Left kidney (tissue), 2 donors: ENCODE data around the gene MSANTD1. TPM values are rescaled to one million over a fixed set of nuclear protein-coding genes. Genes with fewer than 3 reads are reported as not detected.

Experiments
- DNase-seq: peaks from one replicate; pipeline ENCODE4 v3.0.0-alpha.2; 2013
- polyA plus RNA-seq: library from polyadenylated mRNA; unstranded; fragments of 120-200 nt; gene quantifications from one replicate; pipeline ENCODE4 v1.2.1, GENCODE V29; 2013; ENCODE audit not compliant: insufficient read length

MSANTD1 gene
- polyA plus RNA-seq, 1 donor, result 0.88 TPM

DNA sequence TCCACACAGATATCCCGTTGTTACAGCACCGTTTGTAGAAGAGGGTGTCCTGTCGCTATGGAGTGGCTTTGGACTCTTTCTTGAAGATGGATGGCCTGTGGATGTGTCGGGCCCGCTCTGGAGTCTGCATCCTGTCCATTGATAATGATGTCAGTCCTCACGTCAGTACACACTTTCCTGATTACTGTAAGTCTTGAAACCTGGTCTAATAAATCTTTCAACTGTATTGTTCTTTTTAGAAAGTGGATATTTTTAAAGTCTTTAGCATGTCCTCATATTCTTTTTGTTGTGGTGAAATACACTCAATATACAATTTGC lies 14.9 kb downstream of the MSANTD1 start:
- DNase-seq, result no peak

DNA sequence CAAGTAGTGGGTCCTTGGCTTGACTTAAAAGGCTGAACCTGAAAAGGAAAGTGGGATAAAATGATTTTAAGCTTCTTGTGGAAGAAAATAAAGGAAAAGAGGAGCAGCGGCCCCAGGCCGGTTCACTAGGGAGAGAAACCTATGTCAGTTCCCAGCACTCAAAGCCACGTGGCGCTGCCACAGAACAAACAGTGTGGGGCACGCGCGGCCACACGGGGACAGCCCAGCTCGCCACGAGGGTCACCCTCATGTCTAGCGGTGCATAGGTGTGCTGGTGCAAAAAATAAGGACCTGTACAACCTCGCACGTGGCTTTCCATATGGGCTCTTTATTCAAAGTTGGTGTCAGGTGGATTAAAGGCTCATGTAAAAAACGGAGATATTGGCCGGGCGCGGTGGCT lies 17.1 kb downstream of the MSANTD1 start:
- DNase-seq, result no peak

DNA sequence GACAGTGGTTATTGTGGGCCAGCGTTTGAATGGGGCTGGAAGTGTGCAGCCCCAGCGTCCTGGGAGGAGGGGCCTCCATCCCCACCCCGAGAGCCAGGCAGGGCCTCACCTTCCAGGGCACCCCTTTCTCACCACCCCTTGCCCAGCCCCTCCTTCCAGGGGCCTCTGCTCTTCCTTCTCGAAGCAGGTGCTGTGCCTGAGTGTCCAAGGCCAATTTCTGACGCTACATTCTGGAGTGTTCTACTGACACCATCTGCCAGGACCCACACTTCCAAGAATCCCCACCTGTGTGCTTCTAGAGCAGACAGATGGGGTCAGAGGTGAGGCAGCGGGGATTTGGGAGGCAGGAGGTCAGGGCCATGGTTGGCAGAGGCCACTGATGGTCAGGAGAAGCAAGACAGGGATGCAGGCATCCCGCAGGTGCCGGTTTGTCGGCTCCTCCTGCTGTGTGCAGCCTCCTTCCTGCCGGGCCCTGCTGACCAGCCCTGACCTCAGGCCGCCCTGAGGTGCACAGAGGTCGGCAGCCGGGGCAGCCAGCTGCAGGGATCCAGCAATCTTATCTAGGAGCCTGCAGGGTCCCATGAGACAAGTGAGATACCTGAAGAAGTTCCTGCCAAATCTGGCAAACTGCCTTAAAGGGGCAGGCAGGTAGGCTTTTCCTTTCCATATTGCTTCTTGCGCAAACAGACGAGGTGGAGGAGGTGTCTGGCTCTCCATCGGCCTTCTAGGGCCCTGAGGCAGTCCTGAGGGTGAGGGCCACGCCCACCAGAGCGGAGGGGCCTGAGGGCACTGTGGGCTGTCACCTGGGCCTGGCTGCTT lies 18.8 kb downstream of the MSANTD1 start:
- DNase-seq, result no peak

DNA sequence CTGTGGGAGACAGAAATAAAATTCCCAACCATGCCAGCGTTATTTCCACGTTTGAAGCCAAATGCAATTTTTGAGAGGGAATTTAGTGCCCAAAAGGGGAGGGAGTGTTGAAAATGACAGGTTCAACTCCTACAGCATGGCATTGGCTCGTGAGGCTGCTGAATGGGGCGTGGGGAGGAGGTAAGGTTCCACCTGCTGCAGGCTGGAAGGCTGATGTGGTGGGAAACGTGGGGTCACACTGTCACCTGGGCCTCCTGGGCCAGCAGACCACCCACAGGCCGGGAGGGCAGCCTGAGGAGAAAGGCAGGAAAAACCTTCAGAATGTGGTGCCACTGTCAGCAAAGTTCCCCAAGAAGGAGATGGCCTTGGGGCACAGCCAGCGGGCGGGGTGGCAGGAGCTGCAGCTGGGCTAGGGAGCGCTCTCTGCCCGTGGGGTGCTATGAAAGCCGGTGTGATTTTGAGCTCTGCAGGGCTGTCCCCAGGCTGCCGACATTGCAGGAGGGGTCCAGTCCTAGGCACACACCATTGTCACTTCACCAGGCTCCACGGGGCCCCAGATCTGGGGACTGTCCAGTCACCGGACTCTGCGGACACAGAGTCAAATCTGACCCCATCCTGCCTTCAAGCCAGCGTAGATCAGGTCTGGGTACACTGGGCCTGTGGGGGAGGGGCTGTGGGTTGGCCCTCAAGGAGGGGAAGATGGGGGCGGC lies 19.6 kb downstream of the MSANTD1 start:
- no peak for DNase-seq

DNA sequence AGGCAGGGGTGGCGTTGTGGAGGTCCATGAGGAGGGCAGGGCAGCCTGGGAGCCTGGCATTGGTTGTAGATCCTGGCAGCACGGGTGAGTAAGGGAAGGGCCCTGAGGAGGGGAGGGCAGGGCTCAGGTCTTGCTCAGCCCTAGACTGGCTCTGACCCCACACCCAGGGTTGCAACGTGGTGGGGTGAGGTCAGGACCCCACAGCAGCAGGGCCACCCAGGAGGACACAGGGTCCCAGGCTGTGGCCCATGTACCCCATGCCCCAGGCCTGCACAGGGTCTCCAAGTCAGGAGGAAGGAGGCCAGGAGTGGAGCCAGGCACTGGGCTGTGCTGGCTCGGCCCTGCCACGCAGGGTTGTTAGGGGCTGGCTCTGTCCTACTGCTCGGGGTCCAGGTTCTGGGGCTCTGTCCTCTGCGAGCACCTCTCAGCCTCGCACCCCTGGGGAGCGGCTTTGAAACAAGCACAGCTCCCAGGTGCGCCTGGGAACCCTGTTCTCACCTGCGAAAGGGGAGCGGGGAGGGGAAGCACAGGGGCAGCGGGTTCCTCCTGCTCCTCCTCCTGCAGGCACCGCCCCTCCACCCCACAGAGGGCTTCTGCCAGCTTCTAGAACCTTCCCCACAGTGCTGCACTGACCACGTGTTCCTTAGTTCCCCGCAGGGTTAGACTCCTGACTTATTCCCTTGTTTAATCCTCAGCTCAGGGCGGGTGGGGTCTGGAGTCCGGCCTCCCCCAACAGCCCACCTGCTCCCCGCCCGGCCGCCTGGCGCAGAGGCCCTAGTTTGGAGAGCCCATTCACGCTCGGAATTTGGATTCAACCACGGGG lies 20.4 kb downstream of the MSANTD1 start:
- DNase-seq, result no peak

DNA sequence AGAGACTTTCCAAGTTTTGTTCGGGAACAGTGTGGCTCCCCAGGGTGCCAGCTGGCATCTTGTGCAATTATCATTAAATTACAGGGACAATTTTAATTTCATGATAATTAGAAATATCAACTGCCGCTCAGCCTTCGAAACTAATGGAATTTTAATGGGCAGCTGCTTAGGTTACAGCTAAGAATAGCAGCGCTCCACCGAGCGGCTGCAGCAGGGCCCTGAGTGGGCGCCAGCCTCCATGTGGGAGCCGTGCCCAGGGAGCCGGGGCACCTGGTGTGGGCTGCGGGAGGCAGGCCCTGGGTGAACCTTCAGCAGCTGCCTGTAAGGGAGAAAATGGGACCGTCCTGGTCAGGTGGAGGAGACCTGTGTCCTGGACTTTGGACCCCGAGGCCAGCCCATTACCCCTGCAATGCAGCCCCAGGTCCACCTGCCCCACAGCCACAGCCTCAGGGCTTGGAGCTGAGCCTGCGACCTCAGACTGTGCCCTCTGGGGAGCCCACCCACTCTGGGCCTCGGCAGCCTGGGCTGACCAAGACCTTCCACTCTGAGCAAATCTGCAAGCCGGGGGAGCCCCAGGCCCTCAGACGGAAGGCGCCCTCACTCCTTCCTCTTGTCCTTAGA lies 21.1 kb downstream of the MSANTD1 start:
- no peak for DNase-seq

DNA sequence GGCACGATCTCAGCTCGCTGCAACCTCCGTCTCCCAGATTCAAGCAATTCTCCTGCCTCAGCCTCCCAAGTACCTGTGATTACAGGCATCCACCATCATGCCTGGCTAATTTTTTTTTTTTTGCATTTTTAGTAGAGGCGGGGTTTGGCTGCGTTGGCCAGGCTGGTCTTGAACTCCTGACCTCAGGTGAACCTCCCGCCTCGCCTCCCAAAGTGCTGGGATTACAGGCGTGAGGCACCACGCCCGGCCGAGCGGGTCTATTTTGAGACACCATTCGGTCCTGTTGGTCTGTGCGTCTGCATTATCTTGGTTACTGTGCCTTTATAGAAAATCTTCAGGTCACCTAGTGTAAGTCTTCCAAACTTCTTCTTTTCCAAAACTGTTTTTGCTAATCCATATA lies 22.2 kb downstream of the MSANTD1 start:
- no peak for DNase-seq

DNA sequence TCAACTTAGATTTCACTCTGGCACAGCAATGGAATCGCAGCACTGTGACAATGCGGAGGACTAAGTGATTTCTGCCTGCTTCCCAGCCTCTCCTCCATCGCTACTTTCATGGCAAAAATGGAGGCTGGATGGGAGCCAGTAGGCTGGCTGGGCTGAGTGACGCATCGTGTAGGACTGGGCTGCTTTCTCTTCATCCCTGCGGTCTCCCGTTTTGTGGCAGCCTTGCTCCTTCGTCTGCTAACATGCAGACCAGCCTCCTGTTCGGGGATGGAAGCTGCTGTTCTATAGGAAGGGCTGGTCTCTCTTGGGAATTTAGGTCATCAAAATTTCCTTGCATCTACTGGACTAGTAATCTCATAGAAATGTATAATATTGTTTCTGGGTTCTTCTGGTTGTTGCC lies 28.0 kb downstream of the MSANTD1 start:
- DNase-seq, result no peak

DNA sequence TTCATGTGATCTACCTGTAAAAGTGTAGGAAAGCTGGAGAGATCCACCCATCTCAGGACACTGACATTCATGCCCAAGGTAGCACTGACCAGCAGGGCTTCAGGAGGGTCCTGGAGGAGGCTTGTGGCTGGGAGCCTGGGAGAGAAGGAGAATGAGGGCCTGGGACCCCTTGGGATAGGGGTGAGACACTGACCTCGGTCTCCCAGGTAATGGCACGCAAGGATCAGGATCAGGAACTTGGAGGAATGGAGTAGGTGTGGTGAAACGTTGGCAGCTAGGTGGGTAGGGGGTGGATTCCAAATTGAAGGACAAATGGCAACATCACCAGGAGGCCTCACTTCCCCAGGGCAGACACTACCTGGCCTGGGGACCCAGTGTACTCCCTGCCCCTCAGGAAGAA lies 31.5 kb downstream of the MSANTD1 start:
- DNase-seq, result no peak

DNA sequence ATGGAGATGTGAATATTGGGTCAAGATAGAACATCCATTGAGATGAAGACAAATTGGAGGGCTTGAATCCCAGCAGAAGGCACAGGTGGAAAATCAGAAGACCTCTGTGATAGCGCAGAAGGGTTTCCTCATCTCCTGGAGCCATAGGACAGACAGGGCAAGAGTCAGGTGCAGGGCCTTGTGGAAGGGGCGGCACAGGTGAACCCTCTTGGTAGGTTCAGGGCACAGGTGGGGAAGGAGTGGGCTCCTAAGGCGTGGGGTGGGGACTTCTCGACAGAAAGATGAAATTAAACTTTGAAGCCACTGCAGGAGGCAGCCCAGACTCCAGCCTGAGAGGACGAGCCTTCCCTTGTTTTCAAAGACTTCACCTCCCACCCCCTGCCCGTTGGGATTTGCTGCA lies 34.5 kb downstream of the MSANTD1 start:
- no peak for DNase-seq

DNA sequence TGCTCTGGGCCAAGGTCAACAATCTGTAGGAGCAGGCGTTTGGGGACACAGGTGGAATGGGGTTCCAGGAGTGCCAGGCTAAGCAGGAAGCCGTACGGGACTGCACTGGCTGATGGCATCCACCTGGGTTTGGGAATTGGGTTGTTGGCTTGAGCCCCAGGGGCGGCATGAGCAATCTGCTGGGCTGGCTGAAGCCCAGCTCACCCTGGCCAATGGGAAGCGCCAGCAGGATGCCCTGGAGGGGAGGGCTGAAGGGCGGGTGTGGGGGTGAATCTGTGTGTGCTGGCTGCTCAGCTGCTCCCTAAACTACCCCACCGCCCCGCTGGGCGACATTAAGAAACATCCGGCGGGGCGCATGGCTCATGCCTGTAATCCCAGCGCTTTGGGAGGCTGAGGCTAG lies 35.0 kb downstream of the MSANTD1 start:
- no peak for DNase-seq

DNA sequence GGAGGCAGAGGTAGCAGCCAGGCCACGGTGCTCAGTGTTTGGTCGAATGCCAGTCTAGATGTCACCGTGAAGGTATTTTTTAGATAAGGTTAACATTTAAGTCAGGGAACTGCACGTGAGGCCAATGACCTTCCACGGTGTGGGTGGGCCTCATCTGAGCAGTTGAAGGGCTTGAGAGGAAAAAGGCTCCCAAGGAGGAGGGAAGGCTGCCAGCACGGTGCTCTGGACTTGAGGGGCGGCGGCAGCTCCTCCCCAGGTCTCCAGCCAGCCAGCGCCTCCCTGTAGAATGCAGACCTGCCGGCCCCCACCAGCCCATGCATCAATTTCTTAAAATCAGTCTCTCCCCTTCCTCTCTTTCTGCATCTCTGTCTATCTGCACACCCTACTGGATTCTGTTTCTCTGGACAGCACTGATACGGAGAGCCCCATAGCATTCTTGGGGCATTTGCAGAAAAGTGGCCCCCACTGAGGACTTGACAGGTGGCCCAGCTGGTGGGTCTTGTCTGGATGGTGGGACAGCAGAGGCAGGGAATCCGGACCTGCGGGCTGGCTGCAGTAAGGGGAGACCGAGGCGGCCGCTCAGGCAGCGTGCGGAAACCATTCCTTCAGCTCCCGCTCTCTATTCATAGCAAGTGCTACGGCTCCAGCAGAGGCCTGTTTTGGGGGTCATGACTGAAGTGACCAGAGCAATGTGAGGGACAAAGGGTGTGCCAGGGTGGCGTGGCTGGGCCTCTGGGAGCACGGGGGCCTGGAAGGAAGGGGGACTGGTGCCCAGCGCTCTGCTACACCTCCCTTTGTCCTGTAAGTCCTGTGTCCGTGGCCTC lies 36.0 kb downstream of the MSANTD1 start:
- DNase-seq, result no peak

DNA sequence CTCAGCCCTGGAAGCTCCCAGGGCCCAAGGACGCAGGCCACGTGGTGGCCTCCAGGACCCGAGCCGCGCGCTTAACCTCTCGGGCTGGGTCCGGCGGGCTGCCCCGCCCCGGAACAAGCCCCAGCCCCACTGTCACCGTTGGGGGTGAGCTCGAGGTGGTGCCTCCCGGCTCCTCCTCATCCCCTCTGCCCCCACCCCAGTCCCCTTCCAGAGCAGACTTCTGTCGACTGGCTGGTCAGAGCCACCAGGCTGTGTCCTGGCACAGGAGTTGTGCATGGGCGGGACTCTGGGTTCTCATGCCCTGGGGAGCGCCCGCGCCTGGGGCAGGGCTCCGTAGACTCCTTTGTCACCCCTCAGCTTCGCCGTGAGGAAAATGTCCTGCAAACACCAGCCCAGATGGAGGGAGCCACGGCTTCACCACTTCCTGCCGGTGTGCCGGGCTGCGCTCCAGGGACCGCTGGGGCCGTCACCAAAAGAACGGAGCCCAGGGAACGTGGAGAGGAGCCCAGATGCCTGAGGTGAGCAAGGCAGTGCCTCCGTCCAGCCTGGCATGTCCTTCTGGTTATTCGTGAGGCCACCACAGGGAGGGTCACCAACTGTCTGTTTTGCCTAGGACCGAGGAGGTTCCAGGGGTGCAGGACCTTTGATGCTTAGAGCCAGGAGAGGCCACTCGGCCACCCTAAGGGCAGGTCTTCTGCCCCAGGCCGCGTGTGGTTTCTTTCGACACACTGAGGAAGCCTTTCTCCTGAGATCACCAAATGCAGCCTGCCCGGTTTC lies 36.8 kb downstream of the MSANTD1 start:
- DNase-seq, result no peak

DNA sequence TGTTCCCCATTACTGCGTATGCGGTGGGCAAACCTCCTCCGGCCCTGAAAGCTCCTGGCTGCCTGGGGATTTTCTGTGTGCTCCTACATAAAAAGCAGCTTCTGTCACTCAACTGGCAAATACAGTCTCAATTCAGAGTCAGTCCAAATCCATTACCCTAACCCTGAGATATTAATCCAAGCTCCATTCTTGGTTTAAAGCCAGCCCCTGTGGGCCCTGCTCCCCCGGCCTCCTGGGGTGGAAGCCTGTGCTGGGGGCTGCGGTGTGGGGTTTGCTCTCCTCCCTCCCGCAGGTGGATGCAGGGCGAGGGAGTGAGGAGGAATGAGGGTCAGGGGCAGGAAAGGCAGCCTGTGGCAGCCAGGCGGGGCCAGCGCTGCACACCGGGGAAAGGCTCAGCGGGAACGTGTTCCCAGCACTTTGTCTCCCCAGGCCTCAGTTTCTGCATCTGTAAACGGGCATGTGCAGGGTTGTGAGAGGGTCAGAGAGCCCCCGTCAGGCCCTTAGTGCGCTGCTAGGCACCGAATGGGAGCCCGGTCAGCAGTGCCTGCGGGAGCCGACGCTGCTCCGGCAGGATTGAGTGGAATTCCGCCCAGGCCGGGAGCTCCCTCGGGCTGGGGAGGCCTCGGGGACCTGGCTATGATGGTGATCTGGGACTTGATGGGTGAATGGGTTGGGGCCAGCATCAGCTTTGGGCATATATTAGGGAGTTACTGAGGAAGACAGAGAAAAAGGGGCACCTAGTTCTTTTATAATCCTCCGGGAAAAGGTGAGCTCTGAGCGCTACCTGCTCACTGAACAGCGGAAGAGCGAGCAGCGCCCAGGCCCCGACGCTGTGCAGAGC lies 37.6 kb downstream of the MSANTD1 start:
- no peak for DNase-seq

DNA sequence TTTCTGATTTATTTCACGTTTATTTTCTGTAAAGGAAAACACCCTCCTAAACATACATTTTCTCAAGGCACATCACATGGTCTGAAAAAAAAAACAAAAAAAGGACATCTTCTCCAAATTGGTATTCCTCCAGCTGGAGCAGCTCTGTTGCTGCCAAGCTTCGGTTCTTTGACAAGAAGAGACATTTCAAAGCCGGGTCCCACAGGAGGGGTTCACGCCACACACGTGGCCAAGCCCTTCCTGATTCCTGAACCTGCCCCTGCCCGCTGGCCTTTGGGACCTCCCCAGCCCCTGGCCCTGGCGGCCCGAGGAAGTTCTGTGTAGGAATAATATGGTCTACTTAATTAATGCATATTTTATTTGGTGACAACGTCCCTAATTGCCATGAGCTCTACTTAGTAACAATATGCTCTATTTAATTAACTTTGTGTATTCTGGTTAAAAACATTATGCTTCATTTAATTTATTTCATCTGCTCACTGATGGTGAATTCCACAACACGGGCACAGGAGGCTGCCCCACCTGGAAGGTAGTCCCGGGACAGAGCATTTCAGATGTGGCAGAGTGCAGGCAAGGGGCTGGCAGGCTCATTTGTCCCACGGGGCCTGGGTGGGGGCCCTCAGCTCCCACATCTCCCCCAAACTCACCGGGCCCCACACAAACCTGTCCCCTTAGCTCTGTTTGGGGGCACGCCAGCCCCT lies 38.5 kb downstream of the MSANTD1 start:
- DNase-seq, result no peak

DNA sequence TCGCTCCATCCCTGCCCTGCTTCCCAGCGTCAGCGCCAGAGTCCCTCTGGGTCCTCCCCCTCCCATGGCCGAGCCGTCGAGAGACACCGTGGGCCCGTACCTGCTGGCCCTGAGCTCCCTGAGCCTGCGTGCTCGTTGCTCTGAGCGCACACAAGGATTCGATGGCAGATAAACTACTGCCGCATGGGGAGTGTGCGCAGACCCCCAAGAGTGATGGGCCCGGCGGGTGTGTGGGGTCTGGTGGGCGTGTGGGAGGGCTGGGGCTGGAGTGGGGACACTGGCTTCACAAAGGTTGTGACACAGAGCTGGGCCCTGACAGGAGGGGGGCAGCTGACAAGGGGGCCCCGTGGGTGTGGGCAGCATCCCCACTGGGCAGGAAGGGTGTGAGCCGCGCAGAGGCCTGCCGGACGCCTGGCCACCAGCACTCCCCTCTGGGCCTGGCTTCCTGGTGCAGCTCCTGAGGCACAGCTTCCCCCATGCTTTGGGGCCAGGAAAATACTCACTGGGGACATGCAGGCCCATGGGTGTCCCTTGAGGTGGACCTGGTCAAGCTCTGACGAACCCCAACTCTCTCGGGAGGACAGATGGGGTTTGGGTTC lies 39.1 kb downstream of the MSANTD1 start:
- no peak for DNase-seq

DNA sequence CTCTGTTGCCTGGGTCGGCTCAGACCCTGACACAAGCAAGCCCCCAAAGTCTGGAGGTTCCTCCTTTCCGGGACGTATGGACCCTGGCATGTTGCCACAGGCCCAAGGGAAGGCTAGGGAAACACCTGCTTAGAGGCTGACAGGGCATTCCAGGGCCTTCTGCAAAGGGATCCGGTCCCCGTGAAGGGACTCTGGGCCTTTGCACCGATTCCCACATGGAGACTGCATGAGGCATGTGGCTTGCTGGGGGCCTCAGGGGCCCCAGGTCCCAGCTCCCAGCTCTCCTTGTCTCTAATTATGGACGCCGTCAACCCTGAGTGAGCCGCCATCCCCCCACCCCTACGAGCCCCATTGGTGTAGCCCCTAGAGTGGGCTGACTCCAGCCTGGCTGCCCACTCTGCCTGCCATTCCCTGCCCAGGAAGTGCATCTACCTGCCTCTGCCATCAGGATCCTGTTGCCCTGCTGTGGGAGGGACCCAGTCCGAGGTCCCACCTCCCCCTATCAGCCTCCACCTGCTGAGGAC lies 39.7 kb downstream of the MSANTD1 start:
- DNase-seq, result no peak

DNA sequence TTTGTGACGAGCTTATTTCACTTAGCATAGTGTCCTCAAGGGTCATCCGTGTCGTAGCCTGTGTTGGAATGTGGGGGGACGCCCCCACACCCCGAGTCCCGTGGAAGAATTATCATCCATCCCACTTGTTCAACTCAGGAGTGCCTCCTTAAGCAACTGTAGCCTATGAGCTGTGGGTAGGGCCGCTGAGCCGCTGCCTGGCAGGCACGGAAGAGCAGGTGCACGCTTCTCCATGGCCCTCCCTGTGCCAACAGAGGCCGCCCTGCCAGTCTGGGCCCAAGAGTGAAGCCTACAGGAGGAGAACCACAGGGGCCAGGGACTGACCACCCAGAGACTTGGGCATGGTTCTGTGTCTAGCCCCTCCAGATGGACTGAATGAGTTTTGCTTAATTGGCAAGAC lies 41.5 kb downstream of the MSANTD1 start:
- no peak for DNase-seq

DNA sequence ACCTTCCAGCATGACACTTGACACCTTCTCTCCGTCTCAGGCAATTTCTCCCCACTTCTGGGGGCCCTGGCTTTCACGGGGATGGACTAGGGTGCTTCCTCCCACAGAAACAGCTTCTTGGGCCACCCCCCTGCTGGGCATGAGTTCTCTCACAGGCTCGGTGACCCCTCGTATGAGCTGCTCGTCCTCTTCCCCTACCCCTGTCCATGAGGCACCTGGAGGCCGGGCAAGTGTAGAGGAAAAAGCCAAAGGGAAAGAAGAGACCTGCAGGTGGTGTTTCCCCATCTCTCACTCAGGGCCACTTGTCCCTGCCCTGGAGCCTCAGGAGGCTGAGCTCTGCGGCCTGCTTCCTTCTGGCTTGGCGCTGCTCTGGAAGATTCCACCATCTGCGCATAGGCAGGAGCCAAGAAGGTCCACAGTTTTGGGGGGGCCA lies 41.9 kb downstream of the MSANTD1 start:
- no peak for DNase-seq
